NCI-H510A (cell line): ENCODE measurements around the gene TRIM41.
"Not testable (repeated sequence)": the region's sequence is repeated elsewhere in the genome, so short reads cannot be mapped to it uniquely, and the experiment has no call there.

Source experiments
- DNase-seq: peaks from one replicate; lab custom pipeline; 2025; lab: John Stamatoyannopoulos, UW

The TRIM41 gene

GRCh38 chr5:181211208-181211607 is 11.9 kb upstream of the TRIM41 start:
- DNase-seq, result no peak

- DNase-seq, result no peak
Measured at GRCh38 chr5:181212080-181212479, 11.0 kb upstream of the TRIM41 start.

- no peak for DNase-seq
Measured at GRCh38 chr5:181212934-181213333, 10.1 kb upstream of the TRIM41 start.

GRCh38 chr5:181214249-181214648 is 8.8 kb upstream of the TRIM41 start:
- not testable (repeated sequence) for DNase-seq

- DNase-seq, result no peak
Measured at GRCh38 chr5:181215997-181216989, 6.8 kb upstream of the TRIM41 start.

GRCh38 chr5:181217111-181217802 is 5.8 kb upstream of the TRIM41 start:
- DNase-seq, result no peak

- no peak for DNase-seq
Measured at GRCh38 chr5:181217803-181218062, 5.3 kb upstream of the TRIM41 start.

GRCh38 chr5:181218795-181219124 is 4.3 kb upstream of the TRIM41 start:
- no peak for DNase-seq

GRCh38 chr5:181219262-181220177 is 3.6 kb upstream of the TRIM41 start:
- DNase-seq, result no peak

GRCh38 chr5:181220178-181220515 is 2.9 kb upstream of the TRIM41 start:
- no peak for DNase-seq

GRCh38 chr5:181221105-181221791 is 1.8 kb upstream of the TRIM41 start:
- no peak for DNase-seq

- DNase-seq, result no peak
Measured at GRCh38 chr5:181221792-181222629, 1.1 kb upstream of the TRIM41 start.

- no peak for DNase-seq
Measured at GRCh38 chr5:181222630-181223057, 437 bp upstream of the TRIM41 start.

- DNase-seq, result no peak
Measured at GRCh38 chr5:181223729-181224389, 778 bp downstream of the TRIM41 start.

GRCh38 chr5:181224390-181225229 is 1.5 kb downstream of the TRIM41 start:
- DNase-seq, result no peak

- DNase-seq, result no peak
Measured at GRCh38 chr5:181229996-181230395, 6.9 kb downstream of the TRIM41 start.

- DNase-seq, result no peak
Measured at GRCh38 chr5:181230551-181230950, 7.5 kb downstream of the TRIM41 start.

- no peak for DNase-seq
Measured at GRCh38 chr5:181231432-181231831, 8.4 kb downstream of the TRIM41 start.

- DNase-seq, result no peak
Measured at GRCh38 chr5:181232593-181232992, 9.5 kb downstream of the TRIM41 start.
